ENCODE results near the gene NDUFS4.
"Not testable (repeated sequence)": the region's sequence is repeated elsewhere in the genome, so short reads cannot be mapped to it uniquely, and the experiment has no call there.

The NDUFS4 gene

DNA sequence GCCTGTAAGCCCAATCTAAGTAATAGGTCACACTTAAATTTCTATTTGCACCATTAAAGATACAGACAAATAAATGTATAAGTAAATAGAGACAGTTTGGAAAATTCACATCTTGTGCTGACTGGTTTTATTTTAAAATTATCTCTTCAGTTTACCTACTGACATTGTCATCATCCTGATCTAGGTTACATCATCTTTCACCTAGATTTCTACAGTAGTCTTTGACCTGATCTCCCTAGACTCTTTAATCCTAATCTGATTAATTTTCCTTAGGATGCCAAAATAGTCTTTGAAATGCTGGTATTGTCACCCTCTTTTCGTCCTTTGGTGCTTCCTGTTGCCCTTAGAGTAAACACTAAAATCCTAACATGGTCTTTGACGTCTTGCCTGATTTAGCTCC is 43.9 kb downstream of the NDUFS4 start:
- TF ChIP-seq CTCF (IDR thresholded peaks at IDR 0.05; ENCODE audit: low read depth, low read length, missing control alignments), result no peak
- DNase-seq (ENCODE audit: extremely low read depth, low read depth), result no peak
- no peak overlapping the region for H3K4me3 ChIP-seq (replicated peaks; ENCODE audit: low read depth, low read length)

- no peak for TF ChIP-seq CTCF (IDR thresholded peaks at IDR 0.05; ENCODE audit: low read depth, low read length, missing control alignments)
- H3K4me3 ChIP-seq (replicated peaks; ENCODE audit: low read depth, low read length), result no peak overlapping the region
- no peak for DNase-seq (ENCODE audit: extremely low read depth, low read depth)
Observed at GRCh38 chr5:53607886-53608285, 47.4 kb downstream of the NDUFS4 start.

DNA sequence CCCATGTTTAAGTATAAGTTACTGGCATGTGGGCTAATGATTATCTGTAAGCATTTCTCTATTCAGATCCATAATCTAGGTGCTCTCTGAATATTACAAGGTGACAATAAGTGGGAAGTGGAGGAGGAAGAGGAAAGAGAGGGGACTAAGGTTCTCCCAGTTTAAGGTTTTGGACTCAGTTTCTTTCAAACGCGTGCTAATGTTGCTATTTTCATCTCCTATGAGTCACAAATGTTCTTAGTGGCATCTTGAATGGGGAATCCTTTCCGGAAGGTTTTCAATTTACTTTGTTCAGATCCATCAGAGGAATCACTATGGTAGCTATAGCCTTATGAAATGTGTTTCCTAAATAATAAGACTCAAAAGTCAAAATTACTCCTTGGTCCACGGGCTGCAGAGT is 48.5 kb downstream of the NDUFS4 start:
- not testable (repeated sequence) for H3K4me3 ChIP-seq (replicated peaks; ENCODE audit: low read depth, low read length); DNase-seq (ENCODE audit: extremely low read depth, low read depth)

DNA sequence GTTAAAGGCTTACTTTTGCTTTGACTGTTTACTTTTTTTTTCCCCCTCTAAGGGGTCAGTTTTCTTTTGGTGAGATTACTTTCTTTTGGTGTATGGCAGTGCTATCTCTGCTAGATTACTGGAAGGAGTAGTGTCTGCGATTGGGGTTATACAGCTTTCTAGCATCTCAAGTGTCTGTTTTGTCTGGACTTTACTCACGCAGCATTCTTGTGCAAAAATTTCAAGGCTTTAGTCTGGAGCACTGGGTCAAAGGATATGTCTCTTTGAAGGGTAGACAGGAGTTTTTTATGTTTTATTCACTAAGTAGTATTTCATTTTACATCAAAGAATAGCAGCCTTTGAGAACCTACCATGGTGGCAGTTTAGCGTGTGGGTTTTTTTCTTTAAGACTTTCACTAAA is 52.6 kb downstream of the NDUFS4 start:
- H3K4me3 ChIP-seq (replicated peaks; ENCODE audit: low read depth, low read length), result no peak overlapping the region
- no peak for DNase-seq (ENCODE audit: extremely low read depth, low read depth)
- no peak for TF ChIP-seq CTCF (IDR thresholded peaks at IDR 0.05; ENCODE audit: low read depth, low read length, missing control alignments)

DNA sequence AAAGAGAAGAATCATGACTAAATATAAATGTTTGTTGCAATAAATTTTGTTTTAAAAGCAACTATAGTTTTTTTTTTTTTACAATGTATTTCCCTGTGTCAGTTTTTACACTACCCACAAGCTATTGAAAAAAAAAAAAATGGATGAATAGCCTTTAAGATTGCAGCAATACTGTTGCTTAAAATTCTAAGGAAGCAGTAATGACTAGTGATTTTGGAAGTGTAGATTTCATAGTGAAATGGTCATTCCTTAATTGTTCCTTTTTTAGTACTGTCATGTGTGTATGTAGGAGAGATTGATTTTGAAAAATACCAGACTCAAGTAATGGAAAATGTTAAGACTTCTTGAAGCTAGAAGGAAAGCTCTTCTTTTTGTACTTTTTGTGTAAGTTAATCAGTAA is 53.1 kb downstream of the NDUFS4 start:
- DNase-seq (ENCODE audit: extremely low read depth, low read depth), result no peak
- TF ChIP-seq CTCF (IDR thresholded peaks at IDR 0.05; ENCODE audit: low read depth, low read length, missing control alignments), result no peak
- H3K4me3 ChIP-seq (replicated peaks; ENCODE audit: low read depth, low read length), result no peak overlapping the region

GRCh38 chr5:53614376-53614885 is 54.0 kb downstream of the NDUFS4 start:
- no peak for TF ChIP-seq CTCF (IDR thresholded peaks at IDR 0.05; ENCODE audit: low read depth, low read length, missing control alignments)
- H3K4me3 ChIP-seq (replicated peaks; ENCODE audit: low read depth, low read length), result no peak overlapping the region
- no peak for DNase-seq (ENCODE audit: extremely low read depth, low read depth)

GRCh38 chr5:53616939-53617549 is 56.6 kb downstream of the NDUFS4 start:
- DNase-seq (ENCODE audit: extremely low read depth, low read depth), result no peak
- no peak overlapping the region for H3K4me3 ChIP-seq (replicated peaks; ENCODE audit: low read depth, low read length)
- TF ChIP-seq CTCF (IDR thresholded peaks at IDR 0.05; ENCODE audit: low read depth, low read length, missing control alignments), result no peak
